K562 (cell line): ENCODE data around the gene RNF186. TPM values are rescaled to one million over a fixed set of nuclear protein-coding genes. Genes with fewer than 3 reads are reported as not detected.

Experiments used
- ATAC-seq: fragments of 200-7000 bp; cut with Tn5 transposase; 3 replicates; pipeline ENCODE4 v1.9.1; 2020; ENCODE audit warnings: moderate library complexity
- BruUV-seq: library from RNA; stranded (reverse); fragments of 400-500 nt; replicated peaks from 2 replicates; lab custom pipeline; 2021; lab: Mats Ljungman, UMichigan
- CTCF ChIA-PET: fragments of 300-600 bp; formaldehyde crosslinking; extraction: SDS; loops from one replicate; lab custom pipeline; 2021; ENCODE audit warnings: low intra/inter-chr PET ratio; lab: Yijun Ruan, JAX
- POLR2A ChIA-PET: fragments of 300-600, 350-650 bp; sonication (Branson Sonifier 250); formaldehyde crosslinking; extraction: SDS; loops from one replicate; lab custom pipeline; 2021; ENCODE audit warnings: antibody characterized with exemption, inconsistent platforms; lab: Yijun Ruan, JAX
- DNase-seq, 4 experiments: peaks; one replicate each; pipeline versions ENCODE4 v3.0.0 to v3.0.0-alpha.2; 2011 to 2018; ENCODE audit warnings: low spot score in 3 of 4, mixed read lengths in 3 of 4; ENCODE audit errors: extremely low read depth in 1 of 4
- FAIRE-seq: peaks from 2 replicates; lab custom pipeline; 2011; peaks lifted over from hg19 to GRCh38; lab: Jason Lieb, UNC
- H2AFZ ChIP-seq: 2 replicates; pipeline ENCODE4 v1.6.0; 2011; ENCODE audit warnings: low read depth, low read length, control low read depth, inconsistent platforms
- H3K27ac ChIP-seq: fragments of 200-600 bp; 3 replicates; pipeline ENCODE4 v1.8.0; 2011; ENCODE audit warnings: low read depth, mild to moderate bottlenecking, control low read depth, inconsistent platforms, low read length, moderate library complexity, mixed read lengths; ENCODE audit errors: extremely low read depth
- H3K27me3 ChIP-seq, 2 experiments: fragments of 300-600 bp in 1 of 2; 2 replicates in 1 of 2; 3 replicates in 1 of 2; pipeline versions ENCODE4 v1.6.0 to v1.8.0; 2011; ENCODE audit warnings: inconsistent platforms in 2 of 2, low read length in 2 of 2, mild to moderate bottlenecking in 1 of 2, mixed read lengths in 1 of 2, moderate library complexity in 1 of 2; ENCODE audit not compliant: control insufficient read depth in 2 of 2, insufficient read depth in 2 of 2
- H3K36me3 ChIP-seq: fragments of 300-600 bp; 3 replicates; pipeline ENCODE4 v1.8.0; 2011; ENCODE audit warnings: mild to moderate bottlenecking, low read length, inconsistent platforms; ENCODE audit not compliant: control insufficient read depth, insufficient read depth
- H3K4me1 ChIP-seq, 2 experiments: fragments of 200-600 bp in 1 of 2; replicated peaks in 1 of 2; 2 replicates in 1 of 2; 3 replicates in 1 of 2; pipeline versions ENCODE4 v1.5.1 to v1.8.0; 2011; ENCODE audit warnings: inconsistent platforms in 2 of 2, low read length in 2 of 2, mild to moderate bottlenecking in 1 of 2, mixed read lengths in 1 of 2, moderate library complexity in 1 of 2; ENCODE audit not compliant: control insufficient read depth in 2 of 2, insufficient read depth in 2 of 2
- H3K4me2 ChIP-seq: 2 replicates; pipeline ENCODE4 v1.6.1; 2011; ENCODE audit warnings: low read length, control low read depth, inconsistent platforms, mixed read lengths; ENCODE audit not compliant: insufficient read depth
- H3K4me3 ChIP-seq: fragments of 200-600 bp; sonication (generic), shearing (Covaris generic); 2 replicates; pipeline ENCODE4 v1.5.1; 2016; ENCODE audit warnings: control low read depth, inconsistent platforms
- H3K79me2 ChIP-seq: fragments of 200-600 bp; 3 replicates; pipeline ENCODE4 v1.8.0; 2011; ENCODE audit warnings: low read length, inconsistent platforms; ENCODE audit not compliant: control insufficient read depth, insufficient read depth
- H3K9ac ChIP-seq, 2 experiments: 2 replicates each; pipeline versions ENCODE4 v1.6.0 to v1.6.1; 2011; ENCODE audit warnings: low read depth in 2 of 2, low read length in 2 of 2, control low read depth in 1 of 2, inconsistent platforms in 1 of 2, mild to moderate bottlenecking in 1 of 2, mixed read lengths in 1 of 2; ENCODE audit not compliant: insufficient read depth in 1 of 2
- H3K9me1 ChIP-seq: one replicate; pipeline ENCODE4 v1.6.0; 2011; ENCODE audit warnings: inconsistent platforms, mild to moderate bottlenecking, low read length, moderate library complexity; ENCODE audit not compliant: control insufficient read depth, insufficient read depth
- H3K9me3 ChIP-seq: replicated peaks from 2 replicates; pipeline ENCODE4 v1.5.1; 2011; ENCODE audit warnings: low read depth, low read length, inconsistent platforms; ENCODE audit not compliant: control insufficient read depth, insufficient read depth
- H4K20me1 ChIP-seq: replicated peaks from 2 replicates; pipeline ENCODE4 v1.6.1; 2011; ENCODE audit warnings: low read length, inconsistent platforms, mixed read lengths; ENCODE audit not compliant: control insufficient read depth, insufficient read depth
- BRD9 ChIP-seq: fragments of 450-650 bp; IDR thresholded peaks from 2 replicates; pipeline ENCODE4 v1.6.1; 2018; ENCODE audit warnings: low read depth; ENCODE audit not compliant: partially characterized antibody
- FOXJ3 ChIP-seq: sonication (generic); formaldehyde crosslinking; IDR thresholded peaks from 2 replicates; pipeline ENCODE4 v1.4.0; 2020; ENCODE audit warnings: mild to moderate bottlenecking, missing genetic modification reagents
- NRF1 ChIP-seq, 2 experiments: fragments of 450-650 bp; IDR thresholded peaks in 1 of 2; conservative IDR thresholded peaks in 1 of 2; 2 replicates each; pipeline ENCODE4 v1.6.1; 2014; ENCODE audit warnings: mild to moderate bottlenecking in 2 of 2
- PHB ChIP-seq: fragments of 250-450 bp; sonication (Bioruptor Pico); IDR thresholded peaks from 2 replicates; pipeline ENCODE4 v1.5.0; 2021
- SIN3B ChIP-seq: fragments of 450-650 bp; IDR thresholded peaks from 2 replicates; pipeline ENCODE4 v1.6.1; 2017; ENCODE audit warnings: low read depth, mild to moderate bottlenecking, moderate library complexity
- XRCC4 ChIP-seq: IDR thresholded peaks from one replicate; pipeline ENCODE4 v1.6.1; 2011; ENCODE audit not compliant: insufficient read depth, insufficient read length; ENCODE audit errors: extremely low read depth
- WGBS: fragments of 100-300 bp; shearing (Covaris generic); methylation state at CpG from one replicate; pipeline ENCODE4 v1.1.6; 2016; ENCODE audit warnings: low coverage, mixed read lengths; ENCODE audit not compliant: insufficient coverage; ENCODE audit errors: missing lambda C conversion rate; 5-methylcytosine and 5-hydroxymethylcytosine counted together
- in situ Hi-C: fragments of 300-500 bp; cut with MboI; formaldehyde crosslinking; loops from 4 replicates; pipeline ENCODE4 v1.15.0; 2018; ENCODE audit warnings: inconsistent platforms, mixed read lengths
- intact Hi-C: fragments of 100-400 bp; cut with micrococcal nuclease; formaldehyde crosslinking; loops from 2 replicates; pipeline ENCODE4 v1.14.2; 2022
- polyA plus RNA-seq, 8 experiments: library from polyadenylated mRNA; depleted of rRNA in 4 of 8; stranded (reverse) in 5 of 8; unstranded in 3 of 8; fragments of >200 nt; fragmentation: Nextera tagmentation in 2 of 8; fragmentation: Illumina TruSeq in 1 of 8; extraction: Ambion mirVana in 2 of 8; extraction: Trizol in 1 of 8; gene quantifications; 2 replicates each; pipeline versions ENCODE4 v1.2.1 to v1.2.3, GENCODE V29; 2011 to 2014; ENCODE audit warnings: inconsistent platforms in 1 of 8, missing spikeins in 1 of 8
- total RNA-seq, 7 experiments: library from RNA; depleted of rRNA in 6 of 7; stranded (reverse); fragments of >200 nt in 6 of 7; fragmentation: Illumina TruSeq in 2 of 7; extraction: Trizol in 2 of 7; gene quantifications; 2 replicates each; pipeline versions ENCODE4 v1.2.1 to v1.2.3, GENCODE V29; 2011 to 2021; ENCODE audit warnings: low replicate concordance in 1 of 7
- TF ChIP-seq, protein P1 (sequence below), 2 experiments: fragments of 450-650 bp in 1 of 2; IDR thresholded peaks; 2 replicates each; pipeline ENCODE4 v1.6.1; 2011 to 2017; ENCODE audit warnings: low read depth in 2 of 2, antibody characterized with exemption in 1 of 2, borderline replicate concordance in 1 of 2, low read length in 1 of 2, mild to moderate bottlenecking in 1 of 2, mixed read lengths in 1 of 2; ENCODE audit not compliant: control insufficient read depth in 1 of 2
- TF ChIP-seq, protein P2 (sequence below): fragments of 450-650 bp; IDR thresholded peaks from 2 replicates; pipeline ENCODE4 v1.7.0; 2016; ENCODE audit warnings: borderline replicate concordance

Gene RNF186
- total and polyA plus RNA-seq, 9 of the 15 experiments (the other 6 are each of a cell fraction or from before 2014, with no cell fraction given), result not detected

DNA sequence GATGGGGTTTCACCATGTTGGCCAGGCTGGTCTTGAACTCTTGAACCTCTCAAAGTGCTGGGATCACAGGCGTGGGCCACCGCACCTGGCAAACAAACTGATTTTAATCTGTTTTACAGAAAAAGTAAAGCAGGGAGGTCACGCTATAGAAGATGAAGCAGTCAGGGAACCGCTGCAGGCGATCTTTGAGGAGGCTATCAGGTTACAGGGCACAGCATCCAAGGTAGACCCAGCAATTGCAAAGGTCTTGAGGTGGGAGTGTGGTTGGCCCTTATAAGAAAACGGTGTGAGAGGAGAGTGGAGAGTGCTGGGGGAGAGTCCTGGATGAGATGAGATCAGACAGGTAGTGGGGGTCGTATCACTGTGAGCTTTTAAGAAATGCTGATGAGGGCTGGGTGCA lies 12.8 kb downstream of the RNF186 start:
- in situ Hi-C loops, result no loop called here
- POLR2A ChIA-PET, result no interaction called here

More for the DNA sequence above, 12.8 kb downstream of the RNF186 start:
- no peak for TF ChIP-seq BRD9
- no peak for TF ChIP-seq XRCC4
- TF ChIP-seq SIN3B, result no peak
- TF ChIP-seq PHB (CRISPR knock-in tag), result no peak
- 0 out of 2 replicates have a peak, but pooled peaks have one; percentile 25 for TF ChIP-seq FOXJ3 (CRISPR knock-in tag)
- TF ChIP-seq, protein P1, sequence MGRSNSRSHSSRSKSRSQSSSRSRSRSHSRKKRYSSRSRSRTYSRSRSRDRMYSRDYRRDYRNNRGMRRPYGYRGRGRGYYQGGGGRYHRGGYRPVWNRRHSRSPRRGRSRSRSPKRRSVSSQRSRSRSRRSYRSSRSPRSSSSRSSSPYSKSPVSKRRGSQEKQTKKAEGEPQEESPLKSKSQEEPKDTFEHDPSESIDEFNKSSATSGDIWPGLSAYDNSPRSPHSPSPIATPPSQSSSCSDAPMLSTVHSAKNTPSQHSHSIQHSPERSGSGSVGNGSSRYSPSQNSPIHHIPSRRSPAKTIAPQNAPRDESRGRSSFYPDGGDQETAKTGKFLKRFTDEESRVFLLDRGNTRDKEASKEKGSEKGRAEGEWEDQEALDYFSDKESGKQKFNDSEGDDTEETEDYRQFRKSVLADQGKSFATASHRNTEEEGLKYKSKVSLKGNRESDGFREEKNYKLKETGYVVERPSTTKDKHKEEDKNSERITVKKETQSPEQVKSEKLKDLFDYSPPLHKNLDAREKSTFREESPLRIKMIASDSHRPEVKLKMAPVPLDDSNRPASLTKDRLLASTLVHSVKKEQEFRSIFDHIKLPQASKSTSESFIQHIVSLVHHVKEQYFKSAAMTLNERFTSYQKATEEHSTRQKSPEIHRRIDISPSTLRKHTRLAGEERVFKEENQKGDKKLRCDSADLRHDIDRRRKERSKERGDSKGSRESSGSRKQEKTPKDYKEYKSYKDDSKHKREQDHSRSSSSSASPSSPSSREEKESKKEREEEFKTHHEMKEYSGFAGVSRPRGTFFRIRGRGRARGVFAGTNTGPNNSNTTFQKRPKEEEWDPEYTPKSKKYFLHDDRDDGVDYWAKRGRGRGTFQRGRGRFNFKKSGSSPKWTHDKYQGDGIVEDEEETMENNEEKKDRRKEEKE (IDR thresholded peaks at IDR 0.05; ENCODE audit: borderline replicate concordance in 1 of 2, control insufficient read depth in 1 of 2, low read depth in 2 of 2, low read length in 1 of 2), result no peak
- TF ChIP-seq, protein P2, sequence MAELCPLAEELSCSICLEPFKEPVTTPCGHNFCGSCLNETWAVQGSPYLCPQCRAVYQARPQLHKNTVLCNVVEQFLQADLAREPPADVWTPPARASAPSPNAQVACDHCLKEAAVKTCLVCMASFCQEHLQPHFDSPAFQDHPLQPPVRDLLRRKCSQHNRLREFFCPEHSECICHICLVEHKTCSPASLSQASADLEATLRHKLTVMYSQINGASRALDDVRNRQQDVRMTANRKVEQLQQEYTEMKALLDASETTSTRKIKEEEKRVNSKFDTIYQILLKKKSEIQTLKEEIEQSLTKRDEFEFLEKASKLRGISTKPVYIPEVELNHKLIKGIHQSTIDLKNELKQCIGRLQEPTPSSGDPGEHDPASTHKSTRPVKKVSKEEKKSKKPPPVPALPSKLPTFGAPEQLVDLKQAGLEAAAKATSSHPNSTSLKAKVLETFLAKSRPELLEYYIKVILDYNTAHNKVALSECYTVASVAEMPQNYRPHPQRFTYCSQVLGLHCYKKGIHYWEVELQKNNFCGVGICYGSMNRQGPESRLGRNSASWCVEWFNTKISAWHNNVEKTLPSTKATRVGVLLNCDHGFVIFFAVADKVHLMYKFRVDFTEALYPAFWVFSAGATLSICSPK, result no peak
- TF ChIP-seq NRF1 (conservative IDR thresholded peaks at IDR 0.05 in 1 of 2, IDR thresholded peaks at IDR 0.05 in 1 of 2), result no peak
- Histone ChIP-seq H3K9me3 (no peaks in the 10 kb centered on the region), H3K4me3 (no peak overlapping the region), H3K4me1 (peaks cover 6 to 12% of the 10 kb centered on the region in 2 experiments; a peak in 4 of 5 replicates), H2AFZ (no peak overlapping the region), H3K4me2 (no peak overlapping the region), H3K9me1 (no peaks in the 10 kb centered on the region), H3K27ac (no peak overlapping the region), H4K20me1 (no peaks in the 10 kb centered on the region), H3K9ac (no peak overlapping the region), H3K79me2 (no peaks in the 10 kb centered on the region), H3K36me3 (no peaks in the 10 kb centered on the region), H3K27me3 (peaks cover 41 to 66% of the 10 kb centered on the region in 2 experiments)
- 1% methylated on average over 7 of the region's 7 CpGs for WGBS
- BruUV-seq, result no TSS peak
- CTCF ChIA-PET, result no interaction called here
- intact Hi-C loops, result no loop called here
- DNase-seq (no peak), ATAC-seq (no peak), FAIRE-seq (no peak)
